K562 (cell line): ENCODE measurements around the gene CCDC92. TPM values are rescaled to one million over a fixed set of nuclear protein-coding genes. Genes with fewer than 3 reads are reported as not detected.

ENCODE experiments used
- ATAC-seq: fragments of 200-7000 bp; cut with Tn5 transposase; 3 replicates; pipeline ENCODE4 v1.9.1; 2020; ENCODE audit warnings: moderate library complexity
- BruUV-seq: library from RNA; stranded (reverse); fragments of 400-500 nt; replicated peaks from 2 replicates; lab custom pipeline; 2021; lab: Mats Ljungman, UMichigan
- CTCF ChIA-PET: fragments of 300-600 bp; formaldehyde crosslinking; extraction: SDS; loops from one replicate; lab custom pipeline; 2021; ENCODE audit warnings: low intra/inter-chr PET ratio; lab: Yijun Ruan, JAX
- POLR2A ChIA-PET: fragments of 300-600, 350-650 bp; sonication (Branson Sonifier 250); formaldehyde crosslinking; extraction: SDS; loops from one replicate; lab custom pipeline; 2021; ENCODE audit warnings: antibody characterized with exemption, inconsistent platforms; lab: Yijun Ruan, JAX
- DNase-seq, 4 experiments: peaks; one replicate each; pipeline versions ENCODE4 v3.0.0 to v3.0.0-alpha.2; 2011 to 2018; ENCODE audit warnings: low spot score in 3 of 4, mixed read lengths in 3 of 4; ENCODE audit errors: extremely low read depth in 1 of 4
- FAIRE-seq: peaks from 2 replicates; lab custom pipeline; 2011; peaks lifted over from hg19 to GRCh38; lab: Jason Lieb, UNC
- H2AFZ ChIP-seq: 2 replicates; pipeline ENCODE4 v1.6.0; 2011; ENCODE audit warnings: low read depth, low read length, control low read depth, inconsistent platforms
- H3K27ac ChIP-seq: fragments of 200-600 bp; 3 replicates; pipeline ENCODE4 v1.8.0; 2011; ENCODE audit warnings: low read depth, mild to moderate bottlenecking, control low read depth, inconsistent platforms, low read length, moderate library complexity, mixed read lengths; ENCODE audit errors: extremely low read depth
- H3K27me3 ChIP-seq, 2 experiments: fragments of 300-600 bp in 1 of 2; 2 replicates in 1 of 2; 3 replicates in 1 of 2; pipeline versions ENCODE4 v1.6.0 to v1.8.0; 2011; ENCODE audit warnings: inconsistent platforms in 2 of 2, low read length in 2 of 2, mild to moderate bottlenecking in 1 of 2, mixed read lengths in 1 of 2, moderate library complexity in 1 of 2; ENCODE audit not compliant: control insufficient read depth in 2 of 2, insufficient read depth in 2 of 2
- H3K36me3 ChIP-seq: fragments of 300-600 bp; 3 replicates; pipeline ENCODE4 v1.8.0; 2011; ENCODE audit warnings: mild to moderate bottlenecking, low read length, inconsistent platforms; ENCODE audit not compliant: control insufficient read depth, insufficient read depth
- H3K4me1 ChIP-seq, 2 experiments: fragments of 200-600 bp in 1 of 2; replicated peaks in 1 of 2; 2 replicates in 1 of 2; 3 replicates in 1 of 2; pipeline versions ENCODE4 v1.5.1 to v1.8.0; 2011; ENCODE audit warnings: inconsistent platforms in 2 of 2, low read length in 2 of 2, mild to moderate bottlenecking in 1 of 2, mixed read lengths in 1 of 2, moderate library complexity in 1 of 2; ENCODE audit not compliant: control insufficient read depth in 2 of 2, insufficient read depth in 2 of 2
- H3K4me2 ChIP-seq: 2 replicates; pipeline ENCODE4 v1.6.1; 2011; ENCODE audit warnings: low read length, control low read depth, inconsistent platforms, mixed read lengths; ENCODE audit not compliant: insufficient read depth
- H3K4me3 ChIP-seq: fragments of 200-600 bp; sonication (generic), shearing (Covaris generic); 2 replicates; pipeline ENCODE4 v1.5.1; 2016; ENCODE audit warnings: control low read depth, inconsistent platforms
- H3K79me2 ChIP-seq: fragments of 200-600 bp; 3 replicates; pipeline ENCODE4 v1.8.0; 2011; ENCODE audit warnings: low read length, inconsistent platforms; ENCODE audit not compliant: control insufficient read depth, insufficient read depth
- H3K9ac ChIP-seq, 2 experiments: 2 replicates each; pipeline versions ENCODE4 v1.6.0 to v1.6.1; 2011; ENCODE audit warnings: low read depth in 2 of 2, low read length in 2 of 2, control low read depth in 1 of 2, inconsistent platforms in 1 of 2, mild to moderate bottlenecking in 1 of 2, mixed read lengths in 1 of 2; ENCODE audit not compliant: insufficient read depth in 1 of 2
- H3K9me1 ChIP-seq: one replicate; pipeline ENCODE4 v1.6.0; 2011; ENCODE audit warnings: inconsistent platforms, mild to moderate bottlenecking, low read length, moderate library complexity; ENCODE audit not compliant: control insufficient read depth, insufficient read depth
- H3K9me3 ChIP-seq: replicated peaks from 2 replicates; pipeline ENCODE4 v1.5.1; 2011; ENCODE audit warnings: low read depth, low read length, inconsistent platforms; ENCODE audit not compliant: control insufficient read depth, insufficient read depth
- H4K20me1 ChIP-seq: replicated peaks from 2 replicates; pipeline ENCODE4 v1.6.1; 2011; ENCODE audit warnings: low read length, inconsistent platforms, mixed read lengths; ENCODE audit not compliant: control insufficient read depth, insufficient read depth
- RBM25 ChIP-seq: fragments of 200-400 bp; formaldehyde crosslinking; IDR thresholded peaks from 2 replicates; pipeline ENCODE4 v1.6.1; 2018; ENCODE audit warnings: low read length, low read depth, moderate library complexity; ENCODE audit not compliant: severe bottlenecking
- WGBS: fragments of 100-300 bp; shearing (Covaris generic); methylation state at CpG from one replicate; pipeline ENCODE4 v1.1.6; 2016; ENCODE audit warnings: low coverage, mixed read lengths; ENCODE audit not compliant: insufficient coverage; ENCODE audit errors: missing lambda C conversion rate; 5-methylcytosine and 5-hydroxymethylcytosine counted together
- in situ Hi-C: fragments of 300-500 bp; cut with MboI; formaldehyde crosslinking; loops from 4 replicates; pipeline ENCODE4 v1.15.0; 2018; ENCODE audit warnings: inconsistent platforms, mixed read lengths
- intact Hi-C: fragments of 100-400 bp; cut with micrococcal nuclease; formaldehyde crosslinking; loops from 2 replicates; pipeline ENCODE4 v1.14.2; 2022
- polyA plus RNA-seq, 8 experiments: library from polyadenylated mRNA; depleted of rRNA in 4 of 8; stranded (reverse) in 5 of 8; unstranded in 3 of 8; fragments of >200 nt; fragmentation: Nextera tagmentation in 2 of 8; fragmentation: Illumina TruSeq in 1 of 8; extraction: Ambion mirVana in 2 of 8; extraction: Trizol in 1 of 8; gene quantifications; 2 replicates each; pipeline versions ENCODE4 v1.2.1 to v1.2.3, GENCODE V29; 2011 to 2014; ENCODE audit warnings: inconsistent platforms in 1 of 8, missing spikeins in 1 of 8
- total RNA-seq, 7 experiments: library from RNA; depleted of rRNA in 6 of 7; stranded (reverse); fragments of >200 nt in 6 of 7; fragmentation: Illumina TruSeq in 2 of 7; extraction: Trizol in 2 of 7; gene quantifications; 2 replicates each; pipeline versions ENCODE4 v1.2.1 to v1.2.3, GENCODE V29; 2011 to 2021; ENCODE audit warnings: low replicate concordance in 1 of 7
- TF ChIP-seq, protein P1 (sequence below): sonication (generic); formaldehyde crosslinking; IDR thresholded peaks from 2 replicates; pipeline ENCODE4 v1.5.0; 2020; ENCODE audit warnings: missing genetic modification reagents
- TF ChIP-seq, protein P2 (sequence below): fragments of 450-650 bp; IDR thresholded peaks from 2 replicates; pipeline ENCODE4 v1.6.1; 2018; ENCODE audit warnings: mild to moderate bottlenecking, low read depth; ENCODE audit not compliant: partially characterized antibody

CCDC92 gene
- total and polyA plus RNA-seq, 9 of the 15 experiments (the other 6 are each of a cell fraction or from before 2014, with no cell fraction given), result 0.27 to 5.9 (median 2.1) TPM

DNA sequence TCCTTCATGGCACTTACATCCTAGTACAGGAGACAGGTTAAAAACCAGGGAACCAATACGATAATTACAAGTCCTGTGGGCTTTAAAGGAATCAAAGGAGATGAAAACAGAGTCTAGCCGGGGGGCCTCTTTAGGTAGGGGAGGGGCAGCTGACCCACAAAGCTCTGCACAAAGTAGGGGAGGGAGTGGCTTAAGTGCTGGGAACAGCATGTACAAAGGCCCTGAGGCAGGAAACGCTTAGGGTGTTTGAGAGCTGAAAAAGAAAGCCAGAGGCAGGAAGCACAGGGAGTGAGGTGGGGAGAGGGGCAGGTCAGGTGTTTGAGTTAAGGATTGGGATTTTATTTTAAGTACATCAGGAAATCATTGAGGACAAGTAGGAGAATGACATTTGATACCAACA is 38.1 kb upstream of the CCDC92 start:
- H3K9me1 ChIP-seq, result no peaks in the 10 kb centered on the region
- no peak for DNase-seq
- no peak overlapping the region for H3K9ac ChIP-seq
- H3K36me3 ChIP-seq, result peaks cover 41% of the 10 kb centered on the region
- ChIA-PET CTCF (no interaction called here), POLR2A (interaction anchor here (0.7 kb wide), 1 partner anchor 108 kb away, joined by 3 read pairs; no protein-coding TSS in a partner anchor)
- H3K9me3 ChIP-seq, result no peaks in the 10 kb centered on the region
- no peak overlapping the region for H3K4me2 ChIP-seq
- peaks cover 9 to 16% of the 10 kb centered on the region in 2 experiments; a peak in 4 of 5 replicates for H3K4me1 ChIP-seq
- WGBS, result 74% methylated on average over 3 of the region's 3 CpGs
- H4K20me1 ChIP-seq, result peaks cover 12% of the 10 kb centered on the region
- no peak for ATAC-seq
- intact Hi-C loops (no loop called here), in situ Hi-C loops (no loop called here)
- no peaks in the 10 kb centered on the region; the same call in 2 of the 3 replicates for H3K79me2 ChIP-seq
- H3K27me3 ChIP-seq, result no peaks in the 10 kb centered on the region
- no peak overlapping the region for H3K27ac ChIP-seq
- no peak overlapping the region for H3K4me3 ChIP-seq
- no TSS peak for BruUV-seq
- TF ChIP-seq, protein P1, sequence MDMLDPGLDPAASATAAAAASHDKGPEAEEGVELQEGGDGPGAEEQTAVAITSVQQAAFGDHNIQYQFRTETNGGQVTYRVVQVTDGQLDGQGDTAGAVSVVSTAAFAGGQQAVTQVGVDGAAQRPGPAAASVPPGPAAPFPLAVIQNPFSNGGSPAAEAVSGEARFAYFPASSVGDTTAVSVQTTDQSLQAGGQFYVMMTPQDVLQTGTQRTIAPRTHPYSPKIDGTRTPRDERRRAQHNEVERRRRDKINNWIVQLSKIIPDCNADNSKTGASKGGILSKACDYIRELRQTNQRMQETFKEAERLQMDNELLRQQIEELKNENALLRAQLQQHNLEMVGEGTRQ, result no peak
- TF ChIP-seq, protein P2, sequence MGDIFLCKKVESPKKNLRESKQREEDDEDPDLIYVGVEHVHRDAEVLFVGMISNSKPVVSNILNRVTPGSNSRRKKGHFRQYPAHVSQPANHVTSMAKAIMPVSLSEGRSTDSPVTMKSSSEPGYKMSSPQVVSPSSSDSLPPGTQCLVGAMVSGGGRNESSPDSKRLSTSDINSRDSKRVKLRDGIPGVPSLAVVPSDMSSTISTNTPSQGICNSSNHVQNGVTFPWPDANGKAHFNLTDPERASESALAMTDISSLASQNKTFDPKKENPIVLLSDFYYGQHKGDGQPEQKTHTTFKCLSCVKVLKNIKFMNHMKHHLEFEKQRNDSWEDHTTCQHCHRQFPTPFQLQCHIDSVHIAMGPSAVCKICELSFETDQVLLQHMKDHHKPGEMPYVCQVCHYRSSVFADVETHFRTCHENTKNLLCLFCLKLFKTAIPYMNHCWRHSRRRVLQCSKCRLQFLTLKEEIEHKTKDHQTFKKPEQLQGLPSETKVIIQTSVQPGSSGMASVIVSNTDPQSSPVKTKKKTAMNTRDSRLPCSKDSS, result no peak
- peak; percentile 48 for TF ChIP-seq RBM25
- no peak for FAIRE-seq
- H2AFZ ChIP-seq, result no peak overlapping the region
